Embryonic facial prominence (tissue), 1 donor: Measurements from ENCODE around the gene PRKAR2B.
"Not testable (repeated sequence)": the region's sequence is repeated elsewhere in the genome, so short reads cannot be mapped to it uniquely, and the experiment has no call there.

Source experiments
- DNase-seq: peaks from one replicate; pipeline ENCODE4 v3.0.0-alpha.2; 2016; ENCODE audit errors: extremely low spot score

PRKAR2B gene

DNA sequence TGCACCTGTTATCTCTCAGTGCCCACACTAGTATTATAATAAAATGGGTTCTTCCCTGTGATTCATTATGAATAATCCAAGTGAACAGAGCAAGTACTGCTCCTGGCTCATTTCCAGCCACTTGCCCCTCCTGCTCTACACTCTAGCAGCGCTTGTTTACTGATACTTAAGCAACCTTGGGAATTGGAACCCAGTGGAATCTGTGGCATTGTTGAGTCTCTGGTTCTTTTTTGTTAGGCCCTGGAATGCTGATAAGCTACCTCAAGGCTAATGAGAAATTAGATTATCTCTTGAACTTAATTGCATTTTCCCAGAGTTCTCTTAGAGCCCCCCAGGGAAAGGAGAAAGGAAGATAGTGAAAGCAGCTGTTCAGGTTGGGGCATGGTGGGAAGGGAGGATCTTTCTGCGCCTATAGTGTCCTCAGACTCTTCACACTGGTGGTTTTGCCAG, 34.0 kb downstream of the PRKAR2B start:
- DNase-seq, result no peak

DNA sequence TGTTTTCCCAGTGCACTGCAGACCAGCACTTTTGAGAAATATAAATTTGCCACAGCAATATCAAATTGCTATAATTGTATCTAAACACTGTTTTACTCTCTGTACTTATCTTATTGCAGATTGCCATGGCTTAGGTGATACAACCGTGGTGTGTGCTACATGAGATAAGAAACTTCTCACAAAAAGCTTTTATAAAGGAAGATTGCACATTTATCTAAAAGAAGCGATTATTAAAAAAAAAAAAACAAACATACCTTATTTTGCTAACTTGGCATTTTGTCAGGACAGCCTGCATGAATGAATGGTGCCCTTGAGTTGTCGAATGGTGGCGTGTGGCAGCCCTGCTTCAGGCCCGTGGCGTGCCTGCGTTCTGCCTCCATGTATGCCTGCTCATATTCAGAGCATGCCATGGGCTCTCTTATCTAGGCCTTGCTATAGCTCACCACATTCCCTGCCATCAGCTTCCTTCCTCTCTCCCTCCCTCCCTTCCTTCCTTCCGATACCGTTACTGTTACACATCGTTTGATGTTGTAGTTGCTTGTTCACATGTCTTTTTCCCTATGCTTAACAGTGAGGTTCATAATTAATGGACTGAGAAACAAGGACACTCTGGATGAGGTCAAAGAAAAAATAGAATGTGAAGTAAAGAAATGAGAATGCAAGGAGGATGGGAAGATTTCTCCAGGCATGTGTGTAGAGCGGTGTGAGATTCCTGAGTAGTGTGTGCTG, 34.9 kb downstream of the PRKAR2B start:
- no peak for DNase-seq

DNA sequence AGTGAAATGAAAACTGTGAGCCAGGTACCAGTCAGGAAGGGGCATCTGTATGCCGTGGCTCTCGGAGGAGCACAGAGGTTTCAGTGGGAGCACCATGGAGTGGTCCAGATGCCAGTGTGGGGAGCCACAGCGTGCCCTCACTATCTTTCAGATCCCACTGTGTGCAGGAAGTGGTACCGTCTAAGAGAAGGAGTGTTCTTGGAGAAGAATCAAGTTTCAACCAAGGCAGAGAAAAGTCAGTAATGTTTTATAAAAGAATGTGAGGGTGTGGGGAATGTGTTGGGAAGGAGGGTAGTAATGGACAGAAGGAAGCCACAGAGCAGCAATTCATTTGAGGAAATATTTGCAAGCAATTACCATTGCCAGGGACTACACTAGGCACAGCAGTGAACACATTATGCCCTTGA, 35.6 kb downstream of the PRKAR2B start:
- DNase-seq, result no peak

DNA sequence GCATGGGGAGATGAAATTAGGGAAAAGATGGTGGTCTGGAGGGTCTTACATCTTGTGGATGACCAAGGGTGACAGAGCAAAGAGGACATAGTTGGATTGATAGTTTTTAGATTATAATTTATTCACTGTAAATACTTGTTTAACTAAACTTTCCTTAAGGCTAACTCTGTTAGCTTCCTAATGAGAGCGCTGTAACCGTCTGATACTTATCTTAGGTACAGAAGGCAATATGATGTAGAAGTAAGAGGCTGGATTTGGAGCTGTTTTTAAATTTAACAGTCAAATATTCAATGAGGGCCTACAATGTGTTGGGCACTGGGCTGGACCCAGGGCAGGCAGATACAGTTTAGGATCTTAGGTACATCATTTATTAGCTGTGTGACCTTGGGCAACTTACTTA, 36.0 kb downstream of the PRKAR2B start:
- DNase-seq, result no peak

DNA sequence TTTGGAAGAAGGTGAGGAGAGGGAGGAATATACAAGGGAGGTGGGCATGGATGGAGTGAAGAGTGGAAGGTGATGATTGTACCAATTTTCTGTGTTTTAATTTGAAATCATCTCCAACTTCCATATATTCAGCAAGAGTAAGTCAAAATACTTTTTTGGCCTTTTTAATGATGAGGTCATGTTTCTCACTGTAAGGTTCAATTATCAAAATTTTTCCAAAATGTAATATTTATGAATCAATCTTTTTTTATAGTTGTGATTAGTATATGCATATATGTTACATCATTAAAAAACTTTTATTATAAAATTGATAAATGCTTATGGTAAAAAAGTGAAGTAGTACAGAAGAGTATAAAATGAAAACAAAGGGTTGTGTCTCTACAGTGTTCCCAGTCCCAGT, 40.7 kb downstream of the PRKAR2B start:
- DNase-seq, result no peak

DNA sequence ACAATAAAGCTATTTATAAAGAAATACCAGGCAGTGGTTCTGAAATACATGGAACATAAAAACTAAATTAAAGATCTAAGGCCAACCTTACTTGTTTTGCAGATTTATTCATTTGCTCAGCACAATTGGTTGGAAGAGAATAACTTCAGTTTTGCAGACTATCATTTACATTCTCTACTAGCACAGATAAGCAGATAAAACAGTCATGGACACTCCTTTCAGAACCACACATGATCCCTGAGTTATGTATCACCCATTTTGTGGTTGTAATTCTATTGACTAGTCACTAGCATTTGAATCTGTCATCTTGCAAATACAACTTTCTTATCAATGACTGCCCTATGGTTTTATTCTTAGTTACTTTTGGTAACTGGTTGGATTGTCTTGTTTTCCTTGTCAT, 45.1 kb downstream of the PRKAR2B start:
- no peak for DNase-seq

DNA sequence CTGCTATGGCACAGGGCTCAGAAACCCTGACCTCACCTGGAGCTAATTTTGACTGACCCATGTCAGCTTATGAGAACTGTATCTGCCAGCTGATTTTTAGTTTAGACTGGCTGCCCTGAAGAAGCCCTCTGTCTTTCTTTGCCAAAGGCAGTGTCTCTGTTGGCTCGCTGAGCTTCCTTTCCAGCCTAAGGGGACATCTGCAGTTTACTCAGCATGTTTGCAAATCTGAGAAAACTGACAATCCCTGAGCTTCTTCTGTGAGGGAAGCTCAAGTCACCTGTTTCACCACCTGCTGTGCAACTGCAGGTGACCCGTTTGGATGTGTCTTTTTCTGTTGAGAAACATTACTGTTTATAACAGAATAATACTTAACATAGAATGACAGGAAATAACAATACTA, 46.0 kb downstream of the PRKAR2B start:
- no peak for DNase-seq

DNA sequence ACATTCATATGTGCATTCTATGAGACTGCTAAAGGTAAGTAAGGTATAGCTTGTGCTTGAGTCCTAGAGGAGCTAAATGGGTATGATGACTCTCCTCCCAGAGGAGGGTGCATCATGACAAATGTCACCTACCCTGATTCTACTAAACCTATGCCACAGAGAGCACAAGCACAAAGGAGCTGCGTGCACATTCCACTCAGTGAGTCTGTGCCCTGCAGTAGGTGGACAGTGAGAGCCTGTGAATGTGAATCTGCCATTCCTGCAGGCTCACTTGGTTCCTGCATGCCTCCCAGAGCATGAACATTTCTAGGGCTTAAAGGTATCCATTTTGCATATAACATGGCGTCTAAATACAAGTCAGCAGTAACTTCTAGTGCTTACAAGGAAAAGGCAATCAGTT, 46.8 kb downstream of the PRKAR2B start:
- no peak for DNase-seq

DNA sequence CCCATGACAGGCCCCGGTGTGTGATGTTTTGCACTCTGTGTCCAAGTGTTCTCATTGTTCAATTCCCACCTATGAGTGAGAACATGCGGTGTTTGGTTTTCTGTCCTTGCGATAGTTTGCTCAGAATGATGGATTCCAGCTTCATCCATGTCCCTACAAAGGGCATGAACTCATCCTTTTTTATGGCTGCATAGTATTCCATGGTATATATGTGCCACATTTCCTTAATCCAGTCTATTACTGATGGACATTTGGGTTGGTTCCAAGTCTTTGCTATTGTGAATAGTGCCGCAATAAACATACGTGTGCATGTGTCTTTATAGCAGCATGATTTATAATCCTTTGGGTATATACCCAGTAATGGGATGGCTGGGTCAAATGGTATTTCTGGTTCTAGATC, 49.2 kb downstream of the PRKAR2B start:
- DNase-seq, result not testable (repeated sequence)

DNA sequence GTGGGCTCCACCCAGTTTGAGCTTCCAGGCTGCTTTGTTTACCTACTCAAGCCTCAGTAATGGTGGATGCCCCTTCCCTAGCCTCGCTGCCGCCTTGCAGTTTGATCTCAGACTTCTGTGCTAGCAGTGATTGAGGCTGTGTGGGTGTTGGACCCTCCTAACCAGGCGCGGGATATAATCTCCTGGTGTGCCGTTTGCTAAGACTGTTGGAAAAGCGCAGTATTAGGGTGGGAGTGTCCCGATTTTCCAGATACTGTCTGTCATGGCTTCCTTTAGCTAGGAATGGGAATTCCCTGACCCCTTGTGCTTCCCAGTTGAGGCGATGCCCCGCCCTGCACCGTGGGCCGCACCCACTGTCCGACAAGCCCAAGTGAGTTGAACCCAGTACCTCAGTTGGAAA, 54.6 kb downstream of the PRKAR2B start:
- not testable (repeated sequence) for DNase-seq

DNA sequence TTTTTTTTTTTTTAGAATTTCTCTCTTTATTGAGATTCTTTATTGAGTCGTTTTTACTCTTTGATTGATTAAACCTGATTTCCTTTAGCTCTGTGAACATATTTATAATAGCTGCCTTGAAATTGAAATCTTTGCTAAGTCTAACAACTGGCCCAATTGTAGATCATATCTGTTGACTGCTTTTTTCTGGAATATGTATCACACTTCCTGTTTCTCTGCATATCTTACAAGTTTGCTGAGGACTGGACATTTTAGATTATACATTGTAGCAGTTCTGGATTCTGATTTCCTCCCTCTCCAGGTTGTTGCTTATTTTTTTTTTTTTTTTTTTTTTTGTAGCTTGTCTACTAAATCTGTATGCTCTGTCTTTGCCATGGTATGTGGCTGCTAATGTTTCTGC, 56.3 kb downstream of the PRKAR2B start:
- no peak for DNase-seq

DNA sequence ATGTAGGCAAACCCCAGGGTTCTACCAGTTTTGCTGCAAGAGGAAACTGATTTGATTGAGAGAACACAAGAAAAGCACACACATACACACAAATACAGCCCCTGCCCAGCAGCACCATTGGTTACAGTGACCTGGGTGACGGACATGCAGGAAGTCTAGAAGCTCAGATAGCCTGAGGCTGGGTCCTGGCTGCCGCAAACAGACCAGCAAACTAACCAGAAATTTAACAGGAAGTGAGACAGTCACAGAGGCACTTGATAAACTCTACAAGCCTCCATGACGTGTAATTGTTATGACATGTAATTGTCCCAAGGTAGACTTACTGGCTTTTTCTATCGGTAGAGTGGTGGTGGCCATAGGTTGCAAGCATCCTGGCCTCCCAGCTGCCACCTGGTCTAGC, 58.9 kb downstream of the PRKAR2B start:
- DNase-seq, result no peak

DNA sequence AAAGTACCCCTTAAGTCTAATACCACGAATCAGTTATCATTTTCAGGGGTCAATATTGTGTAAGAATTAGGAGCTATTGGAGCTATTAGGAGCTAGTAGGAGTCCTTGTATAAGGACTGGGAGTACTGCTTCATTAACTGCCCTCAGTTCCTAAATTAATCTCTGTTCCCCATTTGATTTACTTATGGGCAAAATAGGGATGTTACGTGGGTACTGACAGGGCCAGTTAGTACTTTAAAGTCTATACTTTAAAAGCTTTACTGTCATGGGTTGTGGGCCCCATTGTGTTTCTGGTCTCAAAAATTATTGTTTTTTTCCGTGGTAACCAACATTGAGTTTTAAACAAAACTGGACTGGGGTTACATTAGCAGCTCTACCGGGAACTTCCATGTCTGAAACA, 60.3 kb downstream of the PRKAR2B start:
- no peak for DNase-seq

DNA sequence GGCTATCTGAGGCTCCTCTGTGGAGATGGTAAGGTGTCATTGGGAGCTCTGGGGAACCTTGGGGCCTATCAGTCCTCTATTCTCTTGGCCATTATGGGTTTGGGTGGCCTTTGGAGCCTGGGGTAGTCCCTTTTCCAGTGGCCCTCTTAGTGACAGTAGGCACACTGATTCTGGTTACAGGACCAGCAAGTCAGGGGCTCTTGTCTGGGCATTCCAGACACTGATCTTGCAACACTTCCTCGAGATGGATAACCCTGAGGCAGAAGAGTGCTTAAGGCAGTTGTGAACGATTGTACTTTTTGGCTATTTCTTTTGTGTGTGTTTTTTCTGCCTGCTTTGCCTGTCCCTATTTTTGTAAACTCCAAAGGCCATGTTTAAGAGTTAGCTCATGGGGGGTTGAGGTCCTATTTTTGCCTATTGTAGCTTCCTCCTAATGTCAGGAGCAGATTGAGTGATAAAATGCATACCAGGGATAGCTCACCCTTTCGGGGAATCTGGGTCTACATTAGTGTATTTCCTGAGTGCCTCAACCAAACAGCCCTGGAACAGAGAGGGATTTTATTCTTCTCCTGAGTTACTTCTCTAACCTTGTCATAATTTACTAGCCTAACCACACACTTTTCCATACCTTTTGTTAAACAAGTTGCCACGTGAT, 61.2 kb downstream of the PRKAR2B start:
- DNase-seq, result no peak

DNA sequence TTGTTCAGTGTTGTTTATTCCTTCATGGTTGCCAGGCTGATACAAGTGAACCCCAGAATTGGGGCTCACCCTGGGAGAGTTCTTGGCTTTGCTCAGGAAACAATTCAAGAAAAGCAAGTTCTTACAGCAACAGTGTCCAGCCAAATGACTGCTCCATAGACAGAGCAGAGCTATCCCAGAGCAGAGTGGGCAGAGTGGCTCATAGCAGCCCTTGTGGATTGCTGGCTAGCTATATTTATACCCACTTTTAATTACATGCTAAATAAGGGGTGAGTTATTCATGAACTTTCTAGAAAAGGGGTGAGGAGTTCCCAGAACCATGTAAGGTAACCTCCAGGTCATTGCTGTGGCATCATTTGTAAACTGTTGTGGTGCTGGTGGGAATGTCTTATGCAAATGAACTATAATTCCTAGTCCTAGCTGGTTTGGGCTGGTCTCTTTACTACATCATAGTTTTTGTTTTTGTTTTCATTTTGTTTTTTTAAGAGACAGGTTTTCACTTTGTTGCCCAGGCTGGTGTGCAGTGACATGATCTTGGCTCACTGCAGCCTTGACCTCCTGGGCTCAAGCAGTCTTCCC, 64.4 kb downstream of the PRKAR2B start:
- DNase-seq, result no peak

DNA sequence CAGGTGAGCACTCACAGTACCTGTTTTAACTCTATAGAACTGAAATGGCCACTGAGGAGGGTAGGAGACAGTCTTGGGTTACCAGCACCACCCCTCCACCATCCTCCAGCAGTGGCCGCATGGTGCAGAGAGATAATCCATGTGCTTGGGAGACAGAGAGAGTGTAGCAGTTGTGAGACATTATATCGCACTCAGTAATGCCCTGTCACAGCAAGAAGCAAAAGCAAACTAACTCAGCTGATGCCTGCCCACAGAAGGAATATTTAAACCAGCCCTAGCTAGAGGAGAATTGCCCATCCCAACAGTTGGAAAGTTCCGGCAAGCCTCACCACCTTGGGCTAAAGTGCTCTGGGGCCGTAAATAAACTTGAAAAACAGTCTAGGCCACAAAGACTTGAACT, 65.5 kb downstream of the PRKAR2B start:
- no peak for DNase-seq

DNA sequence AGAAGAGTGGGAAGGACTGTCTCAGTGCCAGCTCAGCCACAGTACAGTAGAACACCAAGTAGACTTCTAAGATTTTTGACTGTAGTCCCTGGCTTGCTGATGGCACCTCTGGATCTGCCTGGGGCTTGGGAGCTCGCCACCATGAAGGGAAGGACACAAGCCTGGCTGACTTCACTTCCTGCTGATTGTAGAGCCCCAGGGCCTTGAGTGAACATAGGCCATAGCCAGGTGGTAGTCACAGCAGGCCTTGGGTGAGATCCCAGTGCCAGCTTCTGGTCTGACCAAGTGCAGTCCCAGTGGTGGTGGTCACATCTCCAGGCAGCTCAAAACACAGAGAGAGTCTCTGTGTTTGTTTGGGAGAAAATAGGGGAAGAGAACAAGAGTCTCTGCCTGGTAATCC, 66.7 kb downstream of the PRKAR2B start:
- DNase-seq, result no peak

DNA sequence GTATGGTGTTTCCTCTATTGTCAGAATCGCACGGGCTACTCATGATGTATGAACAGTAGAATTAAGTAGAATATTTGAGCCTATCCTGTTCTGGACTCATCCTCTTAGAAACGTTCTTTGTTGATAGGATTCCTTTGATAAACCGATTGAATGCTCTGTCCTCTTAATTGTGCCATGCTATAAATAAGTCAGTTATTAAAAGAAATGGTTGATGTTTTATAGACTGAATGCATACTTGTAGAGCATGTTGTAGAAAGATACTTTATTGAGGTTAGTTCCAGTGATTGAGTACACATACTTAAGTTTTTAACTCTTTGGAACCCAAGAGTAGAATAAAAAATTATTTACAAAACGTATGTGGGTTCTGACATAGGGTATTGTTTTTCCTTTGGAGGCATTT, 69.4 kb downstream of the PRKAR2B start:
- no peak for DNase-seq

DNA sequence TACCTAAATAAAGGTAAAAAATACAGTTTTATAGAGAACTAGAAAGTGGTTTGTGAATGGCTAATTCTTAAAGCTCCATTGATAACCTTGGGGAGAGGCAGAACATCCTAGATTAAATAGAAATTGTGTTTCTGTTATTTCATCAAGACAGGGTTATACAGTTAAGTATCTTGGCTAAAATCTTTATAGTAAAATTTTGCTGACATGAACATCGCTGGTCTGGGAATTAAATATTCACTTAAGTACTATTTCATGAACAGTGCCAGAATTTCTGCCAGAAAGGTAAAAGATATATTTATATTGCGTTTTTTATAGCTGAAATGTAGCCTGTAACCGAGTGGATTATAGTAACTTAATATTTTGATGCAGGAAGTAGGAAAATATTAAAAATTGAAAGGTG, 70.6 kb downstream of the PRKAR2B start:
- no peak for DNase-seq

DNA sequence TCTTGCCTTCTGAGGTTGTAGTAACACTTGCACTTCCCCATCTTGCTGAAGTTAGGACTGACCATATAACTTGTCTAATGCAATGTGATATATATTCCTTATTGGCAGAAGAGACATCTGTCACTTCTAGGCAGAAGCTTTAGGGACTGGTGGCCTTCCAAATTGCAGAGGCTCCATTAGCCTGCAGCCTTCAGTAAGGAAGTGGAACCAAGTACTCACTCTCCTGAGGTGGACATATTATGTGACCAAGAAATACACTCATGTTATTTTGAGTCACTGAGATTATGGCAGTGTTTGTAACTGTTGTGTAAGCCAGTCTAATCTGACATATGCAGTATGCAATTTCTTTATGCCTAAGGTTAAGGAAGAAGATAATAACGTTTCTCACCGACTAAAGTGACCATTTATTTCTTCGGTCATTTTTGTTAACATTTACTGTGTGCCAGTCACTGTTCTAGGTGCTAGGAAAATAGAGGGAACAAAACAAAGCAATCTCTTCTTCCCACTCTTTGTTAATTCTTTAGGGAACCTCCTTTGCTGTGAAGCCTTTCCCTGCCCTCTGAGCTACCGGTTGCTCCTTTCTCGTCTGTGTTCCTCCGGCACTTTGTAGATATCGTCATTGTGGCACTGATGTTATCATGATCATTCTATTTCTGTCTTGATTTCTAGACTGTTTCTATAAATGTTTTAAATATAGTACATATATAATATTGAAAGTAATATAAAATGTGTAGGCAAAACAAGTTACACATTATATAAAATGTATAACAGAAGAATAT, 71.4 kb downstream of the PRKAR2B start:
- DNase-seq, result no peak

DNA sequence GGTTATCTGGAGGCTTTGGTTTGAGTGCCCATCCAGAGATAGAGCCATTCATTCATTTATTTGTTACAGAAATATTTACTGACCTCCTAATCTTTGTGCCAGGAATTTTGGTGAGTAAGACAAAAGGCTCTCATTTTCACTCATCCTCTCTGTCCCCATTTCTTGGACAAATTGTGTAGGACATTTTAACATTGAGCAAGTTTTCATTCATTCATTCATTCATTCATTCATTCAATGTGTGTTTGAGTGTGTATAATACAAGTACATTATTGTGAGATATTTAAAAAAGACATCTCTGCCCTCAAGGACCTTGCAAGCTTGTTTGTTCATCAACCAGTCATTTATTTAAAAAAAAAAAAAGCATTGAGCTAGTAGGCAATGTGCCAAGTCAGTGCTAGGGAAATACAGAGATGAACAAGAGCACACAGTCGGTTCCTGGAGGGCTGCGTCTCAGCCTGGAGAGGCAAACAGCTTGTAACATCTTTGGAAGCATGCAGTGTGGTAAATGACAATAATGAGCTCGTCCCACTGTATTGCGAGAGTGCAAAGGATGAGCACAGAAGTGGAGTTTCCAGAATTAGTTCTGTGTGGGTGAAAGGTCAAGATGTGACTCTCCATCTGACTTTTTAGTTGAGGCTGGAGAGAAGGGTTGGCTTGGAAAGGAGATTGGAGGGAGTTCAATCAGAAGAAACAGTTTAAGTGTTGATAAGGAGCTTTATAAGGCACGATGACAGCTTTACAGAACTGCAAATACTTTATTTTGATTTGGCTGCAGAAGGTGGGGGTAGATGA, 73.8 kb downstream of the PRKAR2B start:
- no peak for DNase-seq
